ENCODE measurements around the gene C6orf89. TPM values are rescaled to one million over a fixed set of nuclear protein-coding genes. Genes with fewer than 3 reads are reported as not detected.

The C6orf89 gene
- total and polyA plus RNA-seq, 11 donors, result 34.0 to 86.2 (median 71.4) TPM

- Histone ChIP-seq H3K36me3 (peaks cover 0 to 74% (median 57%) of the 10 kb centered on the region in 9 donors), H3K9me3 (no peaks in the 10 kb centered on the region), H3K27me3 (no peaks in the 10 kb centered on the region), H3K4me1 (peaks cover 7 to 60% (median 37%) of the 10 kb centered on the region in 12 donors), H3K27ac (peak overlapping the region in 6 of 12 donors; percentile 33 to 85 (median 72)), H3K4me3 (no peak overlapping the region)
- ATAC-seq (no peak), DNase-seq (no peak)
- 61 to 68% (median 65%) methylated on average over 2 of the region's 2 CpGs for WGBS, 4 donors
- TF ChIP-seq POLR2A (IDR thresholded peaks at IDR 0.05), result no peak
- TF ChIP-seq, protein P1, sequence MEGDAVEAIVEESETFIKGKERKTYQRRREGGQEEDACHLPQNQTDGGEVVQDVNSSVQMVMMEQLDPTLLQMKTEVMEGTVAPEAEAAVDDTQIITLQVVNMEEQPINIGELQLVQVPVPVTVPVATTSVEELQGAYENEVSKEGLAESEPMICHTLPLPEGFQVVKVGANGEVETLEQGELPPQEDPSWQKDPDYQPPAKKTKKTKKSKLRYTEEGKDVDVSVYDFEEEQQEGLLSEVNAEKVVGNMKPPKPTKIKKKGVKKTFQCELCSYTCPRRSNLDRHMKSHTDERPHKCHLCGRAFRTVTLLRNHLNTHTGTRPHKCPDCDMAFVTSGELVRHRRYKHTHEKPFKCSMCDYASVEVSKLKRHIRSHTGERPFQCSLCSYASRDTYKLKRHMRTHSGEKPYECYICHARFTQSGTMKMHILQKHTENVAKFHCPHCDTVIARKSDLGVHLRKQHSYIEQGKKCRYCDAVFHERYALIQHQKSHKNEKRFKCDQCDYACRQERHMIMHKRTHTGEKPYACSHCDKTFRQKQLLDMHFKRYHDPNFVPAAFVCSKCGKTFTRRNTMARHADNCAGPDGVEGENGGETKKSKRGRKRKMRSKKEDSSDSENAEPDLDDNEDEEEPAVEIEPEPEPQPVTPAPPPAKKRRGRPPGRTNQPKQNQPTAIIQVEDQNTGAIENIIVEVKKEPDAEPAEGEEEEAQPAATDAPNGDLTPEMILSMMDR (IDR thresholded peaks at IDR 0.05), result no peak
- intact Hi-C loops (cut with DNase I), result loop anchor here in 3 of 10 donors (5.0 kb wide), 1 partner anchor 69 kb away; no protein-coding TSS in a partner anchor
Observed at GRCh38 chr6:36908747-36909146, 23.0 kb downstream of the C6orf89 start.

- intact Hi-C loops (cut with DNase I), result loop anchor here in 2 of 10 donors (10.0 kb wide), 1 partner anchor 63 kb away; no protein-coding TSS in a partner anchor
- ATAC-seq (no peak), DNase-seq (no peak)
- Histone ChIP-seq H3K4me1 (peaks cover 6 to 48% (median 18%) of the 10 kb centered on the region in 12 donors), H3K4me3 (no peak overlapping the region), H3K27me3 (no peaks in the 10 kb centered on the region), H3K9me3 (no peaks in the 10 kb centered on the region), H3K36me3 (peaks cover 4 to 81% (median 64%) of the 10 kb centered on the region in 9 donors), H3K27ac (peak overlapping the region in 1 of 12 donors; percentile 46)
- WGBS, 4 donors, result 69 to 71% (median 70%) methylated on average over 4 of the region's 4 CpGs
- TF ChIP-seq, protein P1 (IDR thresholded peaks at IDR 0.05), result no peak
- TF ChIP-seq POLR2A (IDR thresholded peaks at IDR 0.05), result no peak
Observed at GRCh38 chr6:36912030-36912454, 26.3 kb downstream of the C6orf89 start.

- H3K4me3 ChIP-seq, result no peak overlapping the region
- ATAC-seq (no peak), DNase-seq (no peak)
- H3K9me3 ChIP-seq, result no peaks in the 10 kb centered on the region
- TF ChIP-seq POLR2A (IDR thresholded peaks at IDR 0.05), result no peak
- TF ChIP-seq, protein P1 (IDR thresholded peaks at IDR 0.05), result no peak
- H3K27ac ChIP-seq, result peak overlapping the region in 2 of 12 donors; percentile 27 to 46
- 70 to 79% (median 75%) methylated on average over 8 of the region's 8 CpGs for WGBS, 4 donors
- H3K27me3 ChIP-seq, result no peaks in the 10 kb centered on the region
- peaks cover 4 to 87% (median 70%) of the 10 kb centered on the region in 9 donors for H3K36me3 ChIP-seq
- peaks cover under 1 to 43% (median 16%) of the 10 kb centered on the region in 12 donors for H3K4me1 ChIP-seq
- intact Hi-C loops (cut with DNase I), result loop anchor here in 2 of 10 donors (10.0 kb wide), 1 partner anchor 62 kb away; no protein-coding TSS in a partner anchor
Observed at GRCh38 chr6:36912586-36912985, 26.8 kb downstream of the C6orf89 start.

DNA sequence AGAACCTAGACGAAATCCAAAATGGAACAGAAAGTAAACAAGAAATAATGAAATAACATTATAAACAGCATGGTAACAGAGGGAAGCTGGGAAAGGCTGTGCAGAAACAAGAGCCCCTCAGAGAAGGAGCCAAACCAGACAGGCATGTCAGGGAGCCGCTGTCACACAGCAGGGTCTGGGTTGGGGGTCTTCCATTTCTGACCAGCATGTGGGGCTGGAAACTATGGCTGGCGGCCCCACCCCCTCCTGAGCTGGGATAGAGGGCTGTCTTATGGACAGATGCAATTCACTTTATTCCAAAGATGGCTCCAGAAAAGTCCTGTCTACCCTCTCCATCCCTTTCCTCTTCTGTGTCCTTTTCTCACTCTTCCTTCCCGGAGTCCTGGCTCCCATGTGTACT is 27.3 kb downstream of the C6orf89 start:
- ATAC-seq (no peak), DNase-seq (no peak)
- no peaks in the 10 kb centered on the region for H3K27me3 ChIP-seq
- peak overlapping the region in 1 of 12 donors; percentile 46 for H3K27ac ChIP-seq
- TF ChIP-seq POLR2A (IDR thresholded peaks at IDR 0.05), result no peak
- TF ChIP-seq, protein P1 (IDR thresholded peaks at IDR 0.05), result no peak
- no peak overlapping the region for H3K4me3 ChIP-seq
- no peaks in the 10 kb centered on the region for H3K9me3 ChIP-seq
- peaks cover 4 to 92% (median 75%) of the 10 kb centered on the region in 9 donors for H3K36me3 ChIP-seq
- WGBS, 4 donors, result 87 to 93% (median 90%) methylated on average over 4 of the region's 4 CpGs
- peaks cover 2 to 40% (median 16%) of the 10 kb centered on the region in 12 donors for H3K4me1 ChIP-seq
- intact Hi-C loops (cut with DNase I), result loop anchor here in 2 of 10 donors (10.0 kb wide), 1 partner anchor 62 kb away; no protein-coding TSS in a partner anchor
